IPS-20b (cell line): ENCODE measurements around the gene NKX2-3.

ENCODE experiments used
- H3K27ac ChIP-seq: one replicate; pipeline ENCODE4 v1.5.1; 2013; ENCODE audit warnings: low read length
- H3K27me3 ChIP-seq: 2 replicates; pipeline ENCODE4 v1.6.1; 2013; ENCODE audit warnings: mild to moderate bottlenecking, low read length, inconsistent platforms; ENCODE audit not compliant: insufficient read depth
- H3K36me3 ChIP-seq: 2 replicates; pipeline ENCODE4 v1.6.1; 2013; ENCODE audit warnings: low read depth, mild to moderate bottlenecking, inconsistent platforms, low read length, moderate library complexity; ENCODE audit not compliant: insufficient read depth
- H3K4me1 ChIP-seq: 2 replicates; pipeline ENCODE4 v1.6.1; 2013; ENCODE audit warnings: mild to moderate bottlenecking, control low read depth, inconsistent platforms, low read length, moderate library complexity; ENCODE audit not compliant: insufficient read depth
- H3K4me3 ChIP-seq: 2 replicates; pipeline ENCODE4 v1.5.1; 2013; ENCODE audit warnings: mild to moderate bottlenecking, low read length, inconsistent platforms
- H3K9ac ChIP-seq: 2 replicates; pipeline ENCODE4 v1.6.1; 2013; ENCODE audit warnings: low read depth, mild to moderate bottlenecking, inconsistent platforms, low read length, moderate library complexity
- H3K9me3 ChIP-seq: 2 replicates; pipeline ENCODE4 v1.6.1; 2013; ENCODE audit warnings: mild to moderate bottlenecking, low read depth, low read length, inconsistent platforms; ENCODE audit not compliant: insufficient read depth

NKX2-3 gene

DNA sequence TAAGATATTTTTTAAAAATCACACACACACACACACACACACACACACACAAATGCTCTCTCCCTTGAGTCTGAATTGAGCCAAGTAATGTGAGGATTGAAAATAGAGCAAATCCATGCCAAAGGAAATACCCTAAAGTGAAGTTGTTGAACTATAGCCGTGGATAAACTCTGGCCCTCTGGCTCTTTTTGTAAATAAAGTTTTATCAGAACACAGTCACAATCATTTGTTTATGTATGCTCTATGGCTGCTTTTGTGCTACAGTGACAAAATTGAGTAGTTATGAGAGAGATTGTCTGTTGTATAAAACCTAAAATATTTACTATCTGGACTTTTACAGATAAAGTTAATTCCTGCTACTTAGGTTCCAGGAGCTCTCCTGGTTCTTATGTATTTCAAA, 39.1 kb downstream of the NKX2-3 start:
- H3K9ac ChIP-seq, result no peak overlapping the region
- peaks cover 3% of the 10 kb centered on the region; the same call in 1 of the 2 replicates for H3K4me1 ChIP-seq
- no peaks in the 10 kb centered on the region for H3K9me3 ChIP-seq
- H3K27ac ChIP-seq, result no peak overlapping the region
- no peaks in the 10 kb centered on the region for H3K27me3 ChIP-seq
- no peak overlapping the region for H3K4me3 ChIP-seq
- H3K36me3 ChIP-seq, result no peaks in the 10 kb centered on the region

DNA sequence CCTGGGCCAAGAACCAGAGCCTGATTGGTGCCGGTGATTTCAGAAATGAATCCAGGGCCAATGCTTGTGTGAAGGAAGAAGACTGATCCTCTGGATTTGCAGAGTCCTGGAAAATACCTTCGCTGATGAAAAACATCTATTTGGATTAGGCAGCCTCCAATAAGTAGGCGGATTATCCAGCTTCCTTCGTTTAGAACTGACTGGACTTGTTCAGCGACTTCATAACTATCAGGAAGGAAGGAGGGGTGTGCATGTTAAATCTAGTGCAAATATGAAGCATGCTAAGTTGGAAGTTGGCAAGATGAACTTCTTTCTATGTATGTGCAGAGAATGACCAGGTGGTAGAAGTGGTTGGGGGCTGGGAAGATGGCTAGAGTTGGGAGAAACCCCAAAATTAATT, 41.0 kb downstream of the NKX2-3 start:
- H3K4me3 ChIP-seq, result no peak overlapping the region
- no peaks in the 10 kb centered on the region for H3K9me3 ChIP-seq
- no peak overlapping the region for H3K27ac ChIP-seq
- no peak overlapping the region for H3K9ac ChIP-seq
- H3K36me3 ChIP-seq, result no peaks in the 10 kb centered on the region
- peaks cover 3% of the 10 kb centered on the region; the same call in 1 of the 2 replicates for H3K4me1 ChIP-seq
- no peaks in the 10 kb centered on the region for H3K27me3 ChIP-seq

DNA sequence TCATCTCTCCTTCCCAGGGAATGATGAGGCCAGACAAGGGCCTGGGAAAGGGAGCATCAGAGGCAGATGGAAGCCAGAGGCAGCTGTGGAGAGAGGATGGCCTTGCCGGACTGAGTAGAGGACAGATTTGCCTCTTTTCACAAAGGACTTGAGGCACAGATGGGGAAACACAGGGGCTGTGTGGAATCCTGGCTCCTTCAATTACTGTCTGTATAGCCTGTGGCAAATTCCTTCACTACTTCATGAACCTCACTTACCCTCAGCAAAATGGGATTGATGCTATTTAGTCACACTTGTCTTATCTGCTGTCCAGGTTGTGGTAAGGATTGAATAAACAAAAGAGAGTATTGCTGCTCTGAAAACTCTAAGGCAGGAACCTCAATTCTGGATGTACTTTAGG, 47.2 kb downstream of the NKX2-3 start:
- Histone ChIP-seq H3K36me3 (no peaks in the 10 kb centered on the region), H3K9ac (no peak overlapping the region), H3K27ac (no peak overlapping the region), H3K27me3 (no peaks in the 10 kb centered on the region), H3K9me3 (no peaks in the 10 kb centered on the region), H3K4me1 (no peaks in the 10 kb centered on the region), H3K4me3 (no peak overlapping the region)

DNA sequence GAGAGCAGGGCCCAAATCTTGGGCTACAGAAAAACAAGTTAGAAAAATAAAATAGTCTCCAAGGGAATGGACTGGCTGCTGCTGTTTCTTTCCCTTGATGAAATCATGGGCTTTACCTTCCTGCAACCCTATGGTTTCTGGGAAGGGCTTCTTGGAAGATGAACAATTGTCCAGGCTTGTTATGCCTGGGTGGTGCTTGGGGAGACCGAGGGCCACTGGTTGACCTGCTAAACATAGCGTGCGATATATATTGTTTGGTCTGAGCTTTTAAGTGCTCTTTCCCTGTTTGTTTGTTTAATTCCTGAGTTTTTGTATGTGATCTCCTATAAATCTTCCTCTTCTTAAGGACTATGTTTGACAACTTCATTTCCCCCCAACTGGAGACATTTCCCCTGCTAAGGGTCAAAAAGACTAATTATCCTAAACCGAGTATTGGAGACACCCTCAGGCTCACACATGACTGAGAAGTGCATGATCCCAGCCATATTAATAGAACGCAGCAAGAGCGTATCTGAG, 49.6 kb downstream of the NKX2-3 start:
- Histone ChIP-seq H3K36me3 (no peaks in the 10 kb centered on the region), H3K27ac (no peak overlapping the region), H3K27me3 (no peaks in the 10 kb centered on the region), H3K4me3 (no peak overlapping the region), H3K4me1 (no peaks in the 10 kb centered on the region), H3K9ac (no peak overlapping the region), H3K9me3 (no peaks in the 10 kb centered on the region)

DNA sequence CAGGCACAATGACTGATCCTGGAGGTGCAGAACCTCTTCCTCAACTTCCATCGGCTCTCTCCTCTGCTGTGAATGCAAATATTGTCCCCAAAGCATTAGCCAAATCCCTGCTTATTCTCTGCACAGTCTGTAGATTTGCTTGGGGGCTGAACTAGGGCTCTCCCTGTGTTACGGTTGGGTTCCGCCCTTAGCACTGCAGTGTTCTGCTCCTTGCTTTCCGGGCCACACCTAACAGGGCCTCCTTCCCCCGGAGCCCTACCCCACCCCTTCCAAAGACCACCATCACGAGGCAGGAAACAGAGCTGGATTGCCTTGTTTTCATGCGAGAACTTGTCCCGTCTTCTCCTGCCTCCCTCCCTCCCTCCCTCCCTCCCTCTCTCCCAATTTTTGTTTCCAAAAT, 50.9 kb downstream of the NKX2-3 start:
- Histone ChIP-seq H3K36me3 (no peaks in the 10 kb centered on the region), H3K9me3 (no peaks in the 10 kb centered on the region), H3K27me3 (no peaks in the 10 kb centered on the region), H3K4me1 (no peaks in the 10 kb centered on the region), H3K4me3 (no peak overlapping the region), H3K9ac (no peak overlapping the region), H3K27ac (no peak overlapping the region)
